ENCODE results near the gene SIDT2.

The SIDT2 gene

DNA sequence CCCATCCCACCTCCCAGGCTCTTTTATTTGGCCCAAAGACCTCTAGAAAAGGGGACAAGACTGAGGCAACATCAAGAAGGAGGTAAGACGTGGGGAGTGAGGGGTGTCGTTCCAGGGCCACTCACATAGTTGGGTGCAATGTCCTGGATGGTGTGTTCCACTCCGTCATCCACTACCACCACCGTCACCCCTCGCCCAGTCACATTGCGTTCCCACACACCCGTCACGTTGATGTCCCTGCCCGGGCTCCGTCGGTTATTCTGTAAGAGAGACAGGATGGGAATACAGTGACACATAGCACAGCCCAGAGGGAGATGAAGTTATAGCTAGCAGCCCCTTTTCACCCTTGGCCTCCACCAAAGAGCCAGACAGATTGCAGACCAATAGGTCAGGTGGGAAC lies 49.5 kb downstream of the SIDT2 start:
- TF ChIP-seq, protein P1, sequence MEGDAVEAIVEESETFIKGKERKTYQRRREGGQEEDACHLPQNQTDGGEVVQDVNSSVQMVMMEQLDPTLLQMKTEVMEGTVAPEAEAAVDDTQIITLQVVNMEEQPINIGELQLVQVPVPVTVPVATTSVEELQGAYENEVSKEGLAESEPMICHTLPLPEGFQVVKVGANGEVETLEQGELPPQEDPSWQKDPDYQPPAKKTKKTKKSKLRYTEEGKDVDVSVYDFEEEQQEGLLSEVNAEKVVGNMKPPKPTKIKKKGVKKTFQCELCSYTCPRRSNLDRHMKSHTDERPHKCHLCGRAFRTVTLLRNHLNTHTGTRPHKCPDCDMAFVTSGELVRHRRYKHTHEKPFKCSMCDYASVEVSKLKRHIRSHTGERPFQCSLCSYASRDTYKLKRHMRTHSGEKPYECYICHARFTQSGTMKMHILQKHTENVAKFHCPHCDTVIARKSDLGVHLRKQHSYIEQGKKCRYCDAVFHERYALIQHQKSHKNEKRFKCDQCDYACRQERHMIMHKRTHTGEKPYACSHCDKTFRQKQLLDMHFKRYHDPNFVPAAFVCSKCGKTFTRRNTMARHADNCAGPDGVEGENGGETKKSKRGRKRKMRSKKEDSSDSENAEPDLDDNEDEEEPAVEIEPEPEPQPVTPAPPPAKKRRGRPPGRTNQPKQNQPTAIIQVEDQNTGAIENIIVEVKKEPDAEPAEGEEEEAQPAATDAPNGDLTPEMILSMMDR (conservative IDR thresholded peaks at IDR 0.05; ENCODE audit: low read depth, low read length), result no peak
- no peak overlapping the region for H3K4me3 ChIP-seq (ENCODE audit: low read length)
- no peak for DNase-seq (ENCODE audit: low read depth)

DNA sequence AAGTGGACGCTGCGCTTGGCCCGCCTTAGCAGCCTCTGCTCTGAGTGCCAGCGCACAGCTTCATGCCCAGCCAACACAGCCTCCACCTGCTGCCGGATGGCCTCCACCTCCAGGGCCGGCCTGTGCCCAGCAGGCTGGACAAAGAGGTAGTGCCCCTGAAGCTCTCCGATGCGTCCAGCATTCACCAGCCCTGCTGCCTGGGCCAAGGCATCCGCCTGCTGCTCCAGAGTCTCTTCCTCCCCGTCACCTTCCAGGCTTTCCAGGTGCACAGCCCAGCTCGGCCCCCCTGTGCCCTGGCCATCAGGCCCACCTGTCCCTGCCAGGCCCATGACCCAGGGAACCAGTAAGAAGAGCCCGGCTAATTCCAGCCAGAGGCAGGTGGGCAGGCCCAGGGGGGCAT lies 50.9 kb downstream of the SIDT2 start:
- DNase-seq (ENCODE audit: low read depth), result no peak
- TF ChIP-seq, protein P1 (conservative IDR thresholded peaks at IDR 0.05; ENCODE audit: low read depth, low read length), result no peak
- no peak overlapping the region for H3K4me3 ChIP-seq (ENCODE audit: low read length)

DNA sequence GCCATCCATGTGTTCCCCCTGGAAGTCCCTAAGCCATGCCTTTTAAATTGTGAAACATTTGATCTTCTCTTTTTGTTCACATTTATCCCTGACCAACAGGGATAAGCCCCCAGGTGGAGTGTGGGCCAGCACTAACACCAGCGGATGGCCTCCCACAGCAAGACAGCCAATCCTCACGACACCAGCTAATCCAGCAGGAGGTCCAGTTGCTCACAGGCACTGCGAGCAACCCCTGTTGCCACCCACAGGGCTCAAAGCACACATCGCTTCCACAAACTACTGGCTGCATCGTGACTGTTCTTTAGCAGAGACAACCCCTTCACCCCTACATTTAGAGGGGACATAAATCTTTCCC lies 51.4 kb downstream of the SIDT2 start:
- no peak for DNase-seq (ENCODE audit: low read depth)
- no peak overlapping the region for H3K4me3 ChIP-seq (ENCODE audit: low read length)
- TF ChIP-seq, protein P1 (conservative IDR thresholded peaks at IDR 0.05; ENCODE audit: low read depth, low read length), result no peak

DNA sequence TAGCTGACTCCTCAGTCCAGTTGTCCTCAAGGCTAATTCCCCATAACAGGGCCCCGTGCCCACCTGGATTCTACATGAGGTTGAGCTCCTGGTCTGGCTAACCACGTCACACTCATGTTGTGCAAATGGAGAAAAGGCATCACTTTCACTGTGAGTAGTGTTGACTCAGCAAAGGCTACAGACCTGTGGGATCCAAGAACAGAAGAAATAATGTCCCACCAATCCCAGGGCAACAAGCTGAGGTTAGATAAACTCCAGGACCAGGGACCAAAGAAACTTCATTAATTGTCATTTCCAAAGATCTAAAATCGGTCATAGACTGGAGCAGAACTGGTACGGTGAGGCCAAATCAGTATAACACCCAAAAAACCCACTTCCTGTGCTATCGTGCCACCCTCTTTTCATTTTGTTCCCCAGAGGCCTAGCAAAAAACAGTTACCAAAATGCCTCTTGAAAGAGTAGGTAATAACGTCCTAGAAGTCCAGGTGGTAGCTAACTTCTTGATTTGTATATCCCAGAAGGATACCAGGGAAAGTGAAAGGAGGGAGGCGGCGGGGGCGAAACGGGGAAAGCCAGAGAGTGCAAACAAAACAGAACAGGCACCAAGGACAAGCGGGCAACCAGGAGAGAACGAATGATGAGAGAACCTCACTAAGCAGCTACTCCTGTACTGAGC lies 51.9 kb downstream of the SIDT2 start:
- TF ChIP-seq, protein P1 (conservative IDR thresholded peaks at IDR 0.05; ENCODE audit: low read depth, low read length), result no peak
- no peak overlapping the region for H3K4me3 ChIP-seq (ENCODE audit: low read length)
- no peak for DNase-seq (ENCODE audit: low read depth)

DNA sequence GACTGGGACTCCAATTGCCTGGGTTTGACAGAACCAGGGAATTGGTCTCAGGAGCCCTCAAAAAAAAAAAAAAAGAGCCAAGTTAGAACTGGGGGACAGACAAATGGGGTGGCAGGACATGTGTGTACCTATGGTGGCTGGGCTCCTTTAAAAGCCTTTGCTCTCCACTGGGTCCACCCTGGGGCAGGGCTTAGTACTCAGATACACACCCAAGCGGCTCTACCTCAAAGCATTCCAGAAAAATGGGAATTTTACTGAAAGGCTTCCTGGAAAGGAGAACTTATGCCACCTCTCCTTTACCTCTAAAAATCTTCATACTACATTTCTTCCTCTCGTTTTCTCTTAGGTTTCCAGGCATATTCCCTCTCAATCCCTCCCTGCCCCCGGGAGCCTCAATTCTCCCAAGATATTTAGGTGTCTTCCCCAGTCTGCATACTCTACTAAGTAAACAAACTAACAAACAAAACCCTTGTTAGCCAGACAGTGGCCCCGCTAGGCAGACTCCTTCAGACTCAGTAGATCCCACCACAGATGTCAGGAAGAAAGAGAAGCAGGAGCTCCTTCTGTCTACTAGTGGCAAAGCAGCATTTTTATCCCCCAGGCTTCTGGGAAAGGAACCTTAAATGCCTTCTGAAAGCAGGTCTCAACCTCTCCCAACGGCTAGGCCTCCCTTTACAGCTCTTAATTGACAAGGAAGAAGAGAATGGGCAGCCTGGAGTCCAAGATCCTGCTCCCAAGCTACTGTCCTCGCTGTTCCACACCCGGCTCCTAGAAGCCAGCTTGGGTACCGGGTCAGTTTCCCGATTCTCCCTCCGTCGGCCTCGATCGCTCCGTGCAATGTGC lies 52.7 kb downstream of the SIDT2 start:
- DNase-seq (ENCODE audit: low read depth), result no peak
- TF ChIP-seq, protein P1 (conservative IDR thresholded peaks at IDR 0.05; ENCODE audit: low read depth, low read length), result no peak
- peak overlapping the region; percentile 95 for H3K4me3 ChIP-seq (ENCODE audit: low read length)

DNA sequence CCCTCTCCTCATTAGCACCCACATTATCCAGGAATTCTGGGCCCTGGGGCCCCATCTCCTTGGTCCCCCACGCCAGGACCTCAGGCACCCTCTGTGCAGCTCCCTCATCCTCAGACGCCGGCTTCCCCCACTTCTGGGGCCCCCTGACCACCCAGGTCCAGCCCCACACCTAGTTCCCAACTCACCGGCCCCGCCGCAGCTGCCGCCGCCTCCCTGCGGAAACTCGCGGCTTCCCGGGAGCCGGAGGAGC lies 53.2 kb downstream of the SIDT2 start, which contains the start of gene PCSK7:
Gene PCSK7 (minus strand): TSS at position 232 of the 250 bp plus-strand sequence. CDS start 2,229 bp downstream, outside the sequence.
- peak; percentile 10 for DNase-seq (ENCODE audit: low read depth)
- TF ChIP-seq, protein P1 (conservative IDR thresholded peaks at IDR 0.05; ENCODE audit: low read depth, low read length), result no peak
- H3K4me3 ChIP-seq (ENCODE audit: low read length), result peak within 1 kb of the TSS; percentile 95
